Measurements from ENCODE around the gene ENTPD2.
"Not testable (repeated sequence)": the region's sequence is repeated elsewhere in the genome, so short reads cannot be mapped to it uniquely, and the experiment has no call there.

Gene ENTPD2

GRCh38 chr9:137014166-137014565 is 39.7 kb downstream of the ENTPD2 start:
- no peak for DNase-seq

- no peak for DNase-seq
These were observed 40.3 kb downstream of the ENTPD2 start for GRCh38 chr9:137013571-137013940.

- no peak for DNase-seq
These were observed 40.9 kb downstream of the ENTPD2 start for GRCh38 chr9:137012694-137013570.

- DNase-seq = no peak
These were observed 41.8 kb downstream of the ENTPD2 start for GRCh38 chr9:137011907-137012675.

GRCh38 chr9:137011156-137011555 is 42.7 kb downstream of the ENTPD2 start:
- no peak for DNase-seq

- DNase-seq = no peak
These were observed 43.7 kb downstream of the ENTPD2 start for GRCh38 chr9:137009938-137010732.

GRCh38 chr9:137009217-137009616 is 44.6 kb downstream of the ENTPD2 start:
- no peak for DNase-seq

GRCh38 chr9:137008312-137008711 is 45.5 kb downstream of the ENTPD2 start:
- DNase-seq = no peak

- no peak for DNase-seq
These were observed 46.0 kb downstream of the ENTPD2 start for GRCh38 chr9:137007816-137008270.

- no peak for DNase-seq
These were observed 46.6 kb downstream of the ENTPD2 start for GRCh38 chr9:137007108-137007815.

GRCh38 chr9:137006116-137007003 is 47.5 kb downstream of the ENTPD2 start:
- DNase-seq = no peak

- DNase-seq = not testable (repeated sequence)
These were observed 49.6 kb downstream of the ENTPD2 start for GRCh38 chr9:137004285-137004684.

- no peak for DNase-seq
These were observed 51.2 kb downstream of the ENTPD2 start for GRCh38 chr9:137002646-137003041.

- DNase-seq = no peak
These were observed 51.8 kb downstream of the ENTPD2 start for GRCh38 chr9:137001857-137002645.

GRCh38 chr9:137000177-137000930 is 53.5 kb downstream of the ENTPD2 start:
- no peak for DNase-seq
